Activated CD4-positive, alpha-beta T cell treated with anti-CD3 and anti-CD28 coated beads for 48 hours (primary cell): ENCODE results near the gene SAPCD1.
A peak's percentile ranks its signal among the peaks of the same experiment; 100 is the strongest.

ENCODE experiments used
- DNase-seq: peaks from one replicate; pipeline ENCODE4 v3.0.0-alpha.2; 2020

SAPCD1 gene

GRCh38 chr6:31762356-31762755, at the start of gene SAPCD1:
Gene SAPCD1 (plus strand): TSS chr6:31762656. CDS start chr6:31763055, 399 bp downstream.
- DNase-seq, result no peak

GRCh38 chr6:31713465-31713864, 49.0 kb upstream of the SAPCD1 start:
- DNase-seq, result no peak

DNA sequence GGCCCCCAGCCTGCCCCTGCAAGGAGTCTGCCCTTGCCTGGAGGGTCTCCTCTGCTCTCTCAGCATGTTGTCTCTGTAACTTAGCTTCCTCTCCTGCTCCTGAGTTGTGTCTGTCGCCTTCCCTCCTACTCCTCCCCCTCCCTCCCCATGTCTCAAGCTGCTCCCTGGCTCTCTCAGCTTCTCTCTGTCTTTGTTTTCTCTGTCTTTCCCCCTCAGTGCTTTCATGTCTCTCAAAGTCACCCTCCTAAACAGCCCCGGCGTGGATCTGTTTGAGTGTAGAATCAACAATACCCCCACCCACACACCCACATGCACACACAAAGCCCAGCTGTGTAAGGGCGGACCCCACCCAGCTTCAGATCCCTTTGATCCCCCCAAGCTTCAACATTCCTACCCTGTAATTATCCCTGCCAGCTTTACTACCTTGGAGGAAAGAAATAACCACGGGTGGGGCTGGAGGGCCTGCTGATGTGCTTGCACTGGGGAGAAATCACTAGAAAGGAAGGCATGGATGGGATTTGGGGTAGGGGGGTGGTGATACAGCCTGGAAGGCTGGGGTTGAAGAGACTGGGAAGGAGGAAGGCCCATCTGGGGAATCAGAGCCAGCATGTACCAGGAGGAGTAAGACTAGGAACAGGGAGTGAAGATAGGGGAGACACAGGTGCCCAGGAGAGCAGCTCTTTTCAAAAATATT, 48.3 kb upstream of the SAPCD1 start:
- DNase-seq, result no peak

DNA sequence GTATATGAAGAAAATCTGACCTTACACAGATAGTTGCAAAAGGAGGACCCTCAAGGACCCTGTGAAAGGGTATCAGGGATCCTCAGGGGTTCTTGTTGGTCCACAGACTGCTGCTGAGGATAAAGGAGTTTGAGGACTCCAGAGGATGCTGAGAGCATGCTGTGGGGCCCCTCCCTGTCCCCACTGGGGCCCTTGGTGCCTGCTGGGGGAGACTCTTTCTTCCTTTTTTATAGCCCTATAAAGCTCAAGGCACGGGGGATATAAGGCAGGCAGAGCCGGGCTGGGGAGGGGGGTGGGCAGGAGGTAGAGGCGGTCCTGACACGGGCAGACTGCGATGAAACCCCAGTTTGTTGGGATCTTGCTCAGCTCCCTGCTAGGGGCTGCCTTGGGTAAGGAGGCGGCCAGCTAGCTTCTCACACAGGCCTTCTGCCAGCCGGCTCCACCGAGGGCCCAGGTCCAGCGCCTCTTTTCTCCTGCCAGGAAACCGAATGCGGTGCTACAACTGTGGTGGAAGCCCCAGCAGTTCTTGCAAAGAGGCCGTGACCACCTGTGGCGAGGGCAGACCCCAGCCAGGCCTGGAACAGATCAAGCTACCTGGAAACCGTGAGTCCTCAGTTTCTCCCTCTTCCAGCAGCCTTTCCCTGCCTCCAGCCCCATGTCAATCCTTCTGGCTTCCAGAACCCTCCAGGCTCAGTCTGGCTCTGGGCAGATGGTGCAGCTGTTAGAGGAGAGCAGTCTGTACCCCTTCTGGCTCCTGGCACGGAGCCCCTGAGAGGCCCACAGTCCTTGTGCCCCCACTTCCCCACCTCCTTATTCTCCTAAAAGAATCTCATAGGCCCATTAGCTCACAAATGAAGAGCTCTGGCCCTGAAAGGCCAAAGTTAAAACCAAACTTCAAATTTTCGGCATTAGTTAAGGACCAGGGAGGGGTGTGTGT, 47.2 kb upstream of the SAPCD1 start, which contains the start of gene LY6G6D:
Gene LY6G6D, plus strand, starts transcription at position 327 of the 937 bp plus-strand sequence. Its CDS starts 8 bp downstream, at position 335.
- DNase-seq, result no peak

DNA sequence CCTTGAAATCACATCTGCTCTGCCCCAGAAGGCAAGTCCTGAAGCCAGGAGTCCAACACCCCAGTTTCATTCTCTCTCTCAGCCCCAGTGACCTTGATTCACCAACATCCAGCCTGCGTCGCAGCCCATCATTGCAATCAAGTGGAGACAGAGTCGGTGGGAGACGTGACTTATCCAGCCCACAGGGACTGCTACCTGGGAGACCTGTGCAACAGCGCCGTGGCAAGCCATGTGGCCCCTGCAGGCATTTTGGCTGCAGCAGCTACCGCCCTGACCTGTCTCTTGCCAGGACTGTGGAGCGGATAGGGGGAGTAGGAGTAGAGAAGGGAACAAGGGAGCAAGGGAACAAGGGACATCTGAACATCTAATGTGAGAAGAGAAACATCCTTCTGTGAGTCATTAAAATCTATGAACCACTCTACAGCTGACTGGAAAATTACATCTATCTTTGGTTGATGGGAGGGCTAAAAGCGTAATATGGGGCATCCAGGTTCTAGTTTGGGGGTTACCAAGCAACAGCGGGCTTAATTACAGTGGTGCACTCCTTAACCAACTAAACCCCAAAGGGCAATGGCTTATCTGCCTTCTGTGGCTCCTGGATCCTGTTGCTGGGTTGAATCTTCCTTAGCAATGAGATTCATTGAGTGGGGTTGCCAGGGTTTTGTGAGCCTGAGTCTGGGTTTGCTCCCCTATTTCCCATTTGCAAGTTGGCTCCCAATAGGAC, 44.8 kb upstream of the SAPCD1 start:
- DNase-seq, result no peak

DNA sequence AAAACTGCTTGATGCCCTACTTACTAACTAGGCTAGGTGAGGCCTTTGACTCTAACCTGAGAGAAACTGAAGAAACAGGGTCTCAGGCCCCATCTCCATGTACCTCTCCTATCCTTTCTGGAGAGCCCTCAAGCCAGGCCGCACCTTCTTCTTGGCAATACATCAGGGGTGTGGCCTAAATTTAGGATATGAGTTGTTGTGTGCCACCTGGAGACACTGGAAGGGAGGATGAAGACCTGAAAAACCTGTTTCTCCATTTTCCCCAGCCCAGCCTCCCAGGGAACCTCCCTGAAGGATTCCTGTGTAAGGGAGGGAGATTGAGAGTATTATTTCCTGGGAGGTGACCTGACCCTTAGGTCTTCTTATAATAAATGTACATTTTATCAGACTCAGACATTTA, 44.2 kb upstream of the SAPCD1 start:
- DNase-seq, result no peak

- no peak for DNase-seq
These were observed 43.5 kb upstream of the SAPCD1 start for GRCh38 chr6:31719001-31719400.

GRCh38 chr6:31720196-31720770, 42.2 kb upstream of the SAPCD1 start:
- DNase-seq, result no peak

GRCh38 chr6:31721351-31722020, 41.0 kb upstream of the SAPCD1 start, which contains the start of gene LY6G6C:
Gene LY6G6C (minus strand): TSS chr6:31721746. CDS start chr6:31721679, 67 bp downstream.
- DNase-seq, result no peak

DNA sequence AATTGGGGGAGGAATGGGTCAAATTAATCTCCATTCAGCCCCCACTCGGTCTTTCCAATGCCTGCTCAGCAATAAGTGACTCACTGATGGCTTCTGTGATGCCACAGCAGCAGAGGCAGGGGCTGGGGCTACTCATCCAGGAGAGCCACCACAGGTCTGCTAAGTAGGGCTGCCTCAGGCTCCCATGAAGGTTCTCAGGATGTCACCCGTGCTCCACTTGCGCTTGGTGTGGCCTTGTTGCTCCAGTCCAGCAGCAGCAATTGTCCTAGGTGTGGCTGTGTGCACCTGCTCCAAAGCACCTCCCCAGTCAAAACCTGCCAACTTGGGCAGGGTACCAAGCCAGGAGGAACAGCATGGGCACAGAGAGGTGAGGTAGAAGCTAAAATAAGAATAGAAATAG, 40.3 kb upstream of the SAPCD1 start:
- no peak for DNase-seq

GRCh38 chr6:31723245-31723979, 39.0 kb upstream of the SAPCD1 start, which contains the start of gene MPIG6B:
Gene MPIG6B (plus strand): TSS chr6:31723373. CDS start chr6:31723384, 11 bp downstream.
- DNase-seq, result no peak

DNA sequence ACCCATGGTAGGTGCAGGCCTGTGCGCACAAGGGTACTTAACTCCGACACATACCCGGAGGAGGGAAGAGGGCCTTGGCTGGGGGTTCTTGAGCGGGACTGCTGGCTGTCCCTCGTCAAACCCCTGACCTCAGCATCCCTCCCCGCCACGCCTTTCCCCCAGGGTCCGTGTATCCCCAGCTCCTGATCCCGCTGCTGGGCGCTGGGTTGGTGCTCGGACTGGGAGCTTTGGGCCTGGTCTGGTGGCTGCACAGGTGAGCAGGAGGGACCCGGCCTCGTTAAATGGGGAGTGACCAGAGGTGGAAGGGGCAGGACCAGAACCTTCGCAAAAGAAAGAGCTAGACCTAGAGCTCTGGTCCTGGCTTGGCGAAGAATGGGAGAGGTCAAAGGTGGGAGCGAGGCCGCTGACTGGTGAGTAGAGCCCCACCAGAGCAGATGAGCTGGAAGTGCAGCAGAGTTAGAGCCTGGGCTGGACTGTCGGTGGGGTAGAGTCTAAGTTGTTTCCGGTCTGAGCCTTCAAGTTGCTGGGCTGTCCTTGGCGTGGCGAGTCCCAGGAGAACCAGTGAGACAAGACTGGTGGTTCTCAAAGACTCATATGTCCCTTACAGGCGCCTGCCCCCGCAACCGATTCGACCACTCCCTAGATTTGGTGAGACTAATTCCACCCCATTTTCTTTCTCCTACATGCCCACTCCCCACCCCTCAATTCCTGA, 38.3 kb upstream of the SAPCD1 start:
- no peak for DNase-seq

GRCh38 chr6:31725502-31726350, 36.7 kb upstream of the SAPCD1 start:
- no peak for DNase-seq

GRCh38 chr6:31727034-31727716, 35.3 kb upstream of the SAPCD1 start:
- DNase-seq, result peak; percentile 26

GRCh38 chr6:31727717-31728671, 34.5 kb upstream of the SAPCD1 start:
- no peak for DNase-seq

GRCh38 chr6:31728767-31729514, 33.5 kb upstream of the SAPCD1 start, which contains the start of gene DDAH2:
Gene DDAH2 (minus strand): TSS chr6:31729299. CDS start chr6:31729161, 138 bp downstream.
- DNase-seq, result no peak

DNA sequence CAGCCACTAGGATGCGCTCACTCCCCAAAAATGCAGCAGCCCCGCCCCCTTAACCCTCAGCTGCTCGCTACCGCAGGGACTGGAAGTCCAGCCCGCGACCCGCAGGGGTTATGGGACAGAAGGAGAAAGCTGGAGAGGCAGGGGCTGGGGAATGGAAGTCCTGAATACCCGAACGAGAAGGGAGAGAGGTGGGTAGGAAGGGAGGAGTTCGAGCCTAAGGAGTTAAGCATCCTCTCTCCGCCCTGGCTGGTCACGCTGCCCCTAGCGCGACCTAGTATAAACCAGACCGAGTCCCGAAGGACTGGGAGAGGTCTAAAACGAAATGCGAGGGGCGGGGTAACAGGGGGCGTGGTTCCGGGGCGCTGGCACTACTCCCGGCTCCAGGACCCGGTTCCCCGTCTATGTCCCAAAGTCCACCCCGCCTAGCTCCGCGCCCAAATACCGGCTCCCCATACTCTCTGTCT, 32.9 kb upstream of the SAPCD1 start:
- peak; percentile 82 for DNase-seq
